ENCODE results near the gene ACSF2. TPM values are rescaled to one million over a fixed set of nuclear protein-coding genes. Genes with fewer than 3 reads are reported as not detected.

Gene ACSF2
- total and polyA plus RNA-seq, 8 donors: 16.1 to 172 (median 67.9) TPM

GRCh38 chr17:50428831-50429424, 2.9 kb downstream of the ACSF2 start:
- Histone ChIP-seq H3K4me3 (no peak overlapping the region), H3K27ac (peak overlapping the region in 1 of 5 donors; percentile 89), H3K36me3 (peaks cover 0 to 18% (median 8%) of the 10 kb centered on the region in 4 donors), H3K4me1 (peaks cover 30 to 59% (median 53%) of the 10 kb centered on the region in 4 donors), H3K27me3 (no peaks in the 10 kb centered on the region), H3K9me3 (no peaks in the 10 kb centered on the region)
- 62 to 78% (median 66%) methylated on average over 7 of the region's 7 CpGs for WGBS, 5 donors
- TF ChIP-seq EP300 (IDR thresholded peaks at IDR 0.05) (no peak), POLR2A (IDR thresholded peaks at IDR 0.05) (no peak), POLR2AphosphoS5 (IDR thresholded peaks at IDR 0.05) (no peak)
- TF ChIP-seq, protein P1, sequence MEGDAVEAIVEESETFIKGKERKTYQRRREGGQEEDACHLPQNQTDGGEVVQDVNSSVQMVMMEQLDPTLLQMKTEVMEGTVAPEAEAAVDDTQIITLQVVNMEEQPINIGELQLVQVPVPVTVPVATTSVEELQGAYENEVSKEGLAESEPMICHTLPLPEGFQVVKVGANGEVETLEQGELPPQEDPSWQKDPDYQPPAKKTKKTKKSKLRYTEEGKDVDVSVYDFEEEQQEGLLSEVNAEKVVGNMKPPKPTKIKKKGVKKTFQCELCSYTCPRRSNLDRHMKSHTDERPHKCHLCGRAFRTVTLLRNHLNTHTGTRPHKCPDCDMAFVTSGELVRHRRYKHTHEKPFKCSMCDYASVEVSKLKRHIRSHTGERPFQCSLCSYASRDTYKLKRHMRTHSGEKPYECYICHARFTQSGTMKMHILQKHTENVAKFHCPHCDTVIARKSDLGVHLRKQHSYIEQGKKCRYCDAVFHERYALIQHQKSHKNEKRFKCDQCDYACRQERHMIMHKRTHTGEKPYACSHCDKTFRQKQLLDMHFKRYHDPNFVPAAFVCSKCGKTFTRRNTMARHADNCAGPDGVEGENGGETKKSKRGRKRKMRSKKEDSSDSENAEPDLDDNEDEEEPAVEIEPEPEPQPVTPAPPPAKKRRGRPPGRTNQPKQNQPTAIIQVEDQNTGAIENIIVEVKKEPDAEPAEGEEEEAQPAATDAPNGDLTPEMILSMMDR (IDR thresholded peaks at IDR 0.05): no peak
- intact Hi-C loops (cut with DNase I; ENCODE audit: low total_unique reads): no loop called here
- DNase-seq: peak in 1 of 2 donors; percentile 60

DNA sequence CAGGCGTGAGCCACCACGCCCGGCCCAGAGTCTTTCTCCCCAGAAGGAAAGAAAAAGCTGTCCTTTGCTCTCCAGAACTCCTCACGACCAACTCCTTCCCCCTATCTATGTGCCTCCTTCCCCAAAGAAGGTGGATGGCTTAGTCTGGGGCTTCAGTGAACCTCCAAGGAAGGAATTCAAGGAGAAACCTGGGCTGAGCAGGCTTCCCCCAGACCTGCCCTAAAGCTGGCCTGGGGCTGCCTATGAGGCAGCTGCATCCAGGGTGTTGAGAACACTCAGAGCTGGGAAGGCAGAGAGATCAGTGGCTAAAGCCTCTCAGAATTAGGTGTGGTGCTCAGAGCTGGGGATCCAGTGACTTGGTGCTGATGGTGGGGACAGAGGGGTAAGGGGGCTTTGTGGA, 3.8 kb downstream of the ACSF2 start:
- no peak overlapping the region for H3K4me3 ChIP-seq
- intact Hi-C loops (cut with DNase I; ENCODE audit: low total_unique reads): no loop called here
- peaks cover 0 to 20% (median 8%) of the 10 kb centered on the region in 4 donors for H3K36me3 ChIP-seq
- TF ChIP-seq POLR2A (IDR thresholded peaks at IDR 0.05): no peak
- TF ChIP-seq EP300 (IDR thresholded peaks at IDR 0.05): no peak
- TF ChIP-seq, protein P1 (IDR thresholded peaks at IDR 0.05): no peak
- TF ChIP-seq POLR2AphosphoS5 (IDR thresholded peaks at IDR 0.05): no peak
- no peaks in the 10 kb centered on the region for H3K9me3 ChIP-seq
- no peaks in the 10 kb centered on the region for H3K27me3 ChIP-seq
- peak overlapping the region in 1 of 5 donors; percentile 89 for H3K27ac ChIP-seq
- no peak for DNase-seq
- WGBS, 5 donors: 86 to 95% (median 91%) methylated on average over 4 of the region's 4 CpGs
- peaks cover 30 to 53% (median 49%) of the 10 kb centered on the region in 4 donors for H3K4me1 ChIP-seq

DNA sequence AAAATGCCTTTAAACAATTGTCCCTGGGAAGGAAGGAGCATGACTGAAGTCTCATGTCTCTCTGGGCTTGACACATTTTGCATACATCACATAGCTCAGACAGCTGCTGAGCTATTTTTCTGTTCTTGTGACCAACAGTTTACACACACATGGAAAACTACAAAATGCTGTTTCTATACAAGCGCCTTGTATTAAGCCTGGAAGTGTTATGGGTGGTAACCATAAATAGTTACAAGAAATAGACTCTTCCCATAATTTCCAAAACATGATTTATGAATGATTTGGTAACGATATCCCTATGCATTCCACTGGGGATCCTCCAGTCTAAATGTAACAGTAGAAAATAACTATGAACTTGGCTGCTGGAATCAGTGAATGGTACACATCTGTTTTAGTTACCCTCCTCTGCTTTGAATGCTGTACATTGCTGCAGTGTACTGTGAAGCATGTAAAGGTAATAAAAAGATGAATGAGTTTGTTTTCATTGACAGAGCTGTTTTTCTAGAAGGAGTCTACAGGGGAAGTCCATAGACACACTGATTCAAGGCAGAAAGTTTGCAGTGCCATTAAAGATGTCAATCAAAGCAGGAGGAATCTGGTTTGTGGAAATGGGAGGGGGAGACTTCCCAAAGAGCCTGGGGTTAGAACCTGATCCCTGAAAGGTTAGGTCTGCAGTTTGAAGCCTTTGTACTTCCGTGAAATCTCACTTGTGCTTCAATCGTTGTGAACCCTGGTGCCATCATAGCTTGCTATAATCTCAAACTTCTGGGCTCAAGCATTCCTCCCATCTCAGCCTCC, 5.0 kb downstream of the ACSF2 start:
- Histone ChIP-seq H3K9me3 (no peaks in the 10 kb centered on the region), H3K27me3 (no peaks in the 10 kb centered on the region), H3K27ac (no peak overlapping the region), H3K4me1 (peaks cover 20 to 41% (median 39%) of the 10 kb centered on the region in 4 donors), H3K36me3 (peaks cover 0 to 26% (median 10%) of the 10 kb centered on the region in 4 donors), H3K4me3 (no peak overlapping the region)
- WGBS, 5 donors: 76 to 90% (median 84%) methylated on average over 4 of the region's 4 CpGs
- no peak for TF ChIP-seq POLR2A (IDR thresholded peaks at IDR 0.05)
- no peak for TF ChIP-seq POLR2AphosphoS5 (IDR thresholded peaks at IDR 0.05)
- TF ChIP-seq, protein P1 (IDR thresholded peaks at IDR 0.05): no peak
- no peak for TF ChIP-seq EP300 (IDR thresholded peaks at IDR 0.05)
- DNase-seq: no peak
- intact Hi-C loops (cut with DNase I; ENCODE audit: low total_unique reads): no loop called here

DNA sequence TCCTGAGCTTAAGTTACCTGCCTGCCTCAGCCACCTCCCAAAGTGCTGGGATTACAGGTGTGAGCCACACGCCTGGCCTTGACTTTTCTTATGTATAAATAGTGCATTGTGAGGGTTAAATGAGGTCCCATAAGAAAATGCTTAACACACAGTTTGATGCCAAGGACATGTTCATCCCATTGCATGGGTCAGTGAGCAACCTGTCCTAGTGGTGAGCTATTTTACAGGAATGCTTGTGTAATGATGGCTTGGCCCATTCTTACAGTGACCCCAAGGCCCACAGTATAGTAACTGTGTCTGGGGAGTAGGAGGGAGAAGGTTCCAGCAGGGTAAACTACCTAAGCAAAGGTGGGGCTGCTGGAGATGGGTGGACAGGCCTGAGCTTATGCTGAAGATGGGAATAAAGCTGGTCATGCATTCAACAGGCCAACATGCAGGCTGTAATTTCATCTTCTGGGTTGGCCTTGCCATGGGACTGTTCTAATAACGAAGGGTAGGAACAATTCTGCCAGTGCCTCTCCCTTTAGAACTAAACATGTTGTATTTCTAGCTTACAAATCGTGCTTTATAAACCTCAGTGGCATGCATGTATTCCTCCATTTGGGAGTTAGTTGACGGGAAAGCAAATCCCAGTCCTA, 6.2 kb downstream of the ACSF2 start:
- intact Hi-C loops (cut with DNase I; ENCODE audit: low total_unique reads): no loop called here
- Histone ChIP-seq H3K9me3 (no peaks in the 10 kb centered on the region), H3K4me1 (peaks cover 10 to 30% (median 28%) of the 10 kb centered on the region in 4 donors), H3K27me3 (no peaks in the 10 kb centered on the region), H3K27ac (no peak overlapping the region), H3K4me3 (no peak overlapping the region), H3K36me3 (peaks cover 0 to 26% (median 21%) of the 10 kb centered on the region in 4 donors)
- DNase-seq: no peak
- 72 to 90% (median 79%) methylated on average over 4 of the region's 4 CpGs for WGBS, 5 donors
- TF ChIP-seq EP300 (IDR thresholded peaks at IDR 0.05) (no peak), POLR2A (IDR thresholded peaks at IDR 0.05) (no peak), POLR2AphosphoS5 (IDR thresholded peaks at IDR 0.05) (no peak)
- TF ChIP-seq, protein P1 (IDR thresholded peaks at IDR 0.05): no peak
